ENCODE data around the gene FAM162A.
"Not testable (repeated sequence)": the region's sequence is repeated elsewhere in the genome, so short reads cannot be mapped to it uniquely, and the experiment has no call there.

The FAM162A gene

DNA sequence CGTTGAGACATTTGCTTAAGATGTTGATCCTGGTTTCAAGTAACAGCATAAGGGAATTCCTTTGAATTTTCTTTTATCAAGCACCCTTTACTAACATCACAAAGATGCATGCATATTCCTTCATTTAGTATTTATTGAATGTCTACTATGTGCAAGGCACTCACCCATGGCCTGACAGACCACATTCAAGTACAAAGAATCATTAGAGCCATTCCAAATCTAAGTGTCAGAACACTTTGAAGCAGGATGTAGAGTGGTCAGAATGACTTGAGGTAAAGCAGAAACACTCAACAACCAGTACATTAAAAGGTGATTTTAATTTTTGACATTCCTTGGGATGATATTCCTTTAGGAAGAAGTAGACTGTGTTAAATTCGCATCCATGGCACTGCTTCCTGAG lies 37.9 kb downstream of the FAM162A start:
- DNase-seq, result no peak

DNA sequence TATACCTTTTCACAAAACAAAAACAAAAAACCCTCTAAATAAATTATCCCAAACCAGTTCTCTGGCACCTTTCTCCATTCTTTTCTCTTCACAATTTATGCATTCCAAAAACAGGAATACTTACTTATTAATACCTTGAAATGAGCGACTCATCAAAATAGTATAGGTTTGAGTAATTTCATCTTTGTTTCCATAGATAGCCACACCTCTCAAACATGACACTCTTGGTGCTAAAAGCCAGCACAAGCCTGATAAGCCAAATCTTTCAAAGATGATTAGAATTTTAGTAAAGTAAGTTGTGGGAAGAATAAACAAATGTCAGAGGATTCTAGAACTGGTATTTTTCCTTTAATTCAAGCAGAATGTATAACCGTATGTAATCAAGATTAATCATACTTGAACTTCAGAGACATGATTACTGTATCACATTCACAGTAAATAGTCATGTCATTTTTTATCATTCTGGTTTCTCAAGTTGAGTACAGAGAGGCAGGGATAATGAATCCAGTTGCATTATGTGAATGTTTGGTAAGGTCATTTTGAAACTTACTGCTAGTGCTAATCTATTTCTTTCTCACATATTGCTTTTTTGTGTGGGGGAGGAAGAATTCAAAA lies 44.0 kb downstream of the FAM162A start:
- DNase-seq, result no peak

DNA sequence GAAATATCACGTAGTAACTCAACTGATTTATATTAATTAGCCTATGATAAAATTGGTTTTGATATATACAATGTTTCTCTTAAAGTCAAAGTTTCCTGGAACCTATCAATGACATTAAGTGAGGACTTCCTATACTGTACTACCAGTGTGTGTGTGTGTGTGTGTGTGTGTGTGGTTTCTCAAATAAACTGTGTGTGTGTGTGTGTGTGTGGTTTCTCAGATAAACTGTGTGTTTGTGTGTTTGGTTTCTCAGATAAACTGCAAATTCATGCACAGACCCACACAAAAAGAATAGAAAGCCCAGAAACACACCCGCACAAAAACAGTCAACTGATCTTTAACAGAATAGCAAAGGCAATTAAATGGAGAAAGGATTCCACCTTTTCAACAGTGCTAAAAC lies 46.4 kb downstream of the FAM162A start:
- no peak for DNase-seq

GRCh38 chr3:122435950-122436349 lies 52.0 kb downstream of the FAM162A start:
- no peak for DNase-seq

DNA sequence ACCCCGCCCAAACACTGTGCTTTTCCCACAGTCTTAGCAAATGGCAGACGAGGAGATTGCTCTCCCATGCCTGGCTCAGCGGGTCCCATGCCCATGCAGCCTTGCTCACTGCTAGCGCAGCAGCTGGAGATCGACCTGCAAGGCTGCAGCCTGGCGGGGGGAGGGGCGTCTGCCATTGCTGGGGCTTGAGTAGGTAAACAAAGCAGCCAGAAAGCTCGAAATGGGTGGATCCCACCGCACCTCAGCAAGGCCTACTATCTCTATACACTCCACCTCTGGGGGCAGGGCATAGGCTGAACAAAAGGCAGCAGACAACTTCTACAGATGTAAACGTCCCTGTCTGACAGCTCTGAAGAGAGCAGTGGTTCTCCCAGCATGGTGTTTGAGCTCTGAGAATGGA lies 59.1 kb downstream of the FAM162A start:
- no peak for DNase-seq

DNA sequence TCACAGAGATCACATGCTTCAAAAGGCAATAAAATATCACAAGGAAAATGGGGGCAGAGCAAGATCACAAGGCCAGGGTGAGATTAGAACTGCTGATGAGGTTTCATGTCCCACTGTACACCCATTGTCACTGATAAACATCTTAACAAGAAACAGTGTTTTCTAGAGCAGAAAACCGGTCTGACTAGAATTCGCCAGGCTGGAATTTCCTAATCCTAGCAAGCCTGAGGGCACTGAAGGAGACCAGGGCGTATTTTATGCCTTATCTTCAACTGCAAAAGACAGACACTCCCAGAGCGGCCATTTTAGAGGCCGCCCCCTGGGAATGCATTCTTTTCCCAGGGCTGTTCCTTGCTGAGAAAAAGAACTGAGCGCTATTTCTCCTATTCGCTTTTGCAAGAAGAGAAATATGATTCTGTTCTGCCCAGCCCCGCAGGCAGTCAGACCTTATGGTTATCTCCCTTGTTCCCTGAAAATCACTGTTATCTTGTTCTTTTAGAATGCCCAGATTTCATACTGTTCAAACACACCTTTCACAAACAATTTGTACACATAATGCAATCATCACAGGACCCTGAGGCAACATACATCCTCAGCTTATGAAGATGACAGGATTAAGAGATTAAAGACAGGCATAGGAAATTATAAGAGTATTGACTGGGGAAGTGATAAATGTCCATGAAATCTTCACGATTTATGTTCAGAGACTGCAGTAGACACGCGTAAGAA lies 59.9 kb downstream of the FAM162A start:
- not testable (repeated sequence) for DNase-seq

DNA sequence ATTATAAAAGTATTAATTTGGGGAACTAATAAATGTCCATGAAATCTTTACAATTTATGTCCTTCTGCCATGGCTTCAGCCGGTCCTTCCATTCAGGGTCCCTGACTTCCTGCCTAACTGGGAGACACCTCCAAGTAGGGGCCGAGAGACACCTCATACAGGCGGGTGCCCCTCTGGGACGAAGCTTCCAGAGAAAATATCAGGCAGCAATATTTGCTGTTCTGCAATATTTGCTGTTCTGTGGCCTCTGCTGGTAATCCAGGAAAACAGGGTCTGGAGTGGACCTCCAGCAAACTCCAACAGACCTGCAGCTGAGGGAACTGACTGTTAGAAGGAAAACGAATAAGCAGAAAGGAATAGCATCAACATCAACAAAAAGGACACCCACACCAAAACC lies 60.5 kb downstream of the FAM162A start:
- DNase-seq, result not testable (repeated sequence)

DNA sequence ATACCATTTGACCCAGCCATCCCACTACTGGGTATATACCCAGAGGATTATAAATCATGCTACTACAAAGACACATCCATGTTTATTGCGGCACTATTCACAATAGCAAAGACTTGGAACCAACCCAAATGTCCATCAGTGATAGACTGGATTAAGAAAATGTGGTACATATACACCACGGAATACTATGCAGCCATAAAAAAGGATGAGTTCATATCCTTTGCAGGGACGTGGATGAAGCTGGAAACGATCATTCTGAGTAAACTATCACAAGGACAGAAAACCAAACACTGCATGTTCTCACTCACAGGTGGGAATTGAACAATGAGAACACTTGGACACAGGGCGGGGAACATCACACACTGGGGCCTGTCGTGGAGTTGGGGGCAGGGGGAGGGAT lies 64.2 kb downstream of the FAM162A start:
- DNase-seq, result not testable (repeated sequence)

DNA sequence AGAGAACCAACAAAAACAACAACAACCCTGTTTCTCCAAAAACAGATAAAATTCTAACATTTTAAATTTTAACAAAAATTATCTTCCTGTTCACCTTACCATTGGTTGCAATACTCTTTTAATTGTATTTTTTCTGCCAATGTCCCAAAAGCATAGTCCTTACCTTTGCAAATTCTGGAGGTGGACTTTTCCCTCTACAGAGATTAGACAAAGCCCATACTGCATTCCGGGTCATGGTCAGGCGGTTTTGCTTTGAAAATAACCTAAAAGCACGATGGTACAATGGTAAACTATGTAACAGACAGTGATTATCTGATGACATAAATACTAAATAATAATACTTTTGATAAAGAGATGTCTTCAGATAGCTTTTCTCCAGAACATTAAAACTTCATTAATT lies 67.4 kb downstream of the FAM162A start:
- DNase-seq, result no peak

- DNase-seq, result no peak
Measured at GRCh38 chr3:122456074-122456473, 72.1 kb downstream of the FAM162A start.

DNA sequence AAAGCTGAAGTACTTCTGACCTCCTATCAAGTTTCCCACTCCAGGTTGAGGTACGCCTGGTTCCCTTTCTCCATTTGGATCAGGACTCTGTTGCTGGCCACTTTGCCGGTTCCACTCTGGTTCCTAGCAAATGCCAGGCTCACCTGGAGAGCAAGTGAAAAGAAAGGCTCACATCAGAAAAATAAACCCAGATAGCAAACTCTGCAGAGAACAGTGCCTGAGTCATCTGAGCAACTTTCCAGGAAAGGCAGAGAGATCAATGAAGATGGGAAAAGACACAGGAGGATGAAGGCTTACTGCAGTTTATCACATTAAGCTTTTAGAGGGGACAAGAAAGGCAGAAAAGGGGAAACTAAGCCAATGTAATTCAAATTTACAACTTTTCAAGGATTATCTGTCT lies 73.7 kb downstream of the FAM162A start:
- no peak for DNase-seq

GRCh38 chr3:122458992-122459391 lies 75.0 kb downstream of the FAM162A start:
- peak in 1 of 3 experiments; percentile 6 for DNase-seq

DNA sequence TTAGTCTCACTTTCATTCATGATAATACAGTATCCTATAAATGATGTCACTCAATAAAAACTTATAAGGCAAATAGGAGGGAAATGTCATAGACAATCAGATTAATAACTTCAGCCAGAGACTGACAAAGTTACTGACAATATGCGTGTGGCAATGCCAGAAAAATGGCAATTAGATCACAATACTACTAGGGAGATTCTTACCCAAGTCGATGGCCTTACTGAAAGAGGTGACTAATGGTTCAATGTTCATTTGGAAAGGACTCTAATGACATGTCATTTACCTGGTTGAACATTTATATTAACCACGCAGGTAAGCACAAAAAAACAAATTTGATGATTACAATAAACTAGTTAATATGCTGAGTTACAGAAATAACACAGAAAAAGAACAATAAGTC lies 77.8 kb downstream of the FAM162A start:
- DNase-seq, result no peak
